NCI-H1436 (cell line): ENCODE results near the gene MYCBP.

Experiments
- DNase-seq: peaks from one replicate; lab custom pipeline; 2025; lab: John Stamatoyannopoulos, UW

The MYCBP gene

GRCh38 chr1:38820860-38821259, 52.3 kb downstream of the MYCBP start:
- DNase-seq: no peak

GRCh38 chr1:38819516-38819915, 53.6 kb downstream of the MYCBP start:
- DNase-seq: no peak

- no peak for DNase-seq
Measured at GRCh38 chr1:38819040-38819439, 54.1 kb downstream of the MYCBP start.

GRCh38 chr1:38818175-38818976, 54.8 kb downstream of the MYCBP start:
- DNase-seq: no peak

GRCh38 chr1:38817267-38818174, 55.6 kb downstream of the MYCBP start:
- DNase-seq: no peak

GRCh38 chr1:38815903-38816627, 57.1 kb downstream of the MYCBP start:
- DNase-seq: peak; percentile 17

GRCh38 chr1:38814984-38815464, 58.1 kb downstream of the MYCBP start:
- DNase-seq: no peak

- DNase-seq: no peak
Measured at GRCh38 chr1:38814444-38814983, 58.6 kb downstream of the MYCBP start.

- DNase-seq: no peak
Measured at GRCh38 chr1:38812981-38813380, 60.2 kb downstream of the MYCBP start.
